ENCODE measurements around the gene TPMT. TPM values are rescaled to one million over a fixed set of nuclear protein-coding genes. Genes with fewer than 3 reads are reported as not detected.

TPMT gene
- polyA plus RNA-seq, 2 of the 4 experiments (the other 2 are of a cell fraction): 11.2 to 16.5 TPM

GRCh38 chr6:18096423-18096822 lies 58.5 kb downstream of the TPMT start:
- no peak for ATAC-seq
- TF ChIP-seq KDM1A (IDR thresholded peaks at IDR 0.05; ENCODE audit: low read depth) (no peak), HES2 (IDR thresholded peaks at IDR 0.05) (no peak), RAD21 (conservative IDR thresholded peaks at IDR 0.05 in 1 of 2, IDR thresholded peaks at IDR 0.05 in 1 of 2) (no peak), RARB (CRISPR knock-in tag; IDR thresholded peaks at IDR 0.05) (no peak), FOSB (CRISPR knock-in tag; IDR thresholded peaks at IDR 0.05) (no peak), GATA3 (IDR thresholded peaks at IDR 0.05; ENCODE audit: borderline replicate concordance) (no peak), PHF8 (IDR thresholded peaks at IDR 0.05; ENCODE audit: borderline replicate concordance, low read depth) (no peak), HEYL (CRISPR knock-in tag; IDR thresholded peaks at IDR 0.05) (no peak), TP53 (CRISPR knock-in tag; IDR thresholded peaks at IDR 0.05) (no peak)
- no peak for DNase-seq (ENCODE audit: low read depth in 1 of 2, low spot score in 1 of 2)
- no peak overlapping the region for H3K4me3 ChIP-seq
- no peaks in the 10 kb centered on the region for H3K9me3 ChIP-seq
- ChIA-PET POLR2A (no interaction called here), CTCF (no interaction called here)
- WGBS (ENCODE audit: missing lambda C conversion rate): 65% methylated on average over 3 of the region's 3 CpGs
- no peak for FAIRE-seq
- H3K4me1 ChIP-seq: no peaks in the 10 kb centered on the region
- H3K27ac ChIP-seq: no peak overlapping the region
- H3K4me2 ChIP-seq: no peak overlapping the region

GRCh38 chr6:18091382-18091781 lies 63.5 kb downstream of the TPMT start:
- Histone ChIP-seq H3K27ac (no peak overlapping the region), H3K9me3 (peaks cover 3% of the 10 kb centered on the region; the same call in 1 of the 3 replicates), H3K4me3 (no peak overlapping the region), H3K4me1 (no peaks in the 10 kb centered on the region), H3K4me2 (no peak overlapping the region)
- WGBS (ENCODE audit: missing lambda C conversion rate): 31% methylated on average over 1 of the region's 1 CpG
- ATAC-seq (no peak), DNase-seq (ENCODE audit: low read depth in 1 of 2, low spot score in 1 of 2) (no peak), FAIRE-seq (no peak)
- CTCF ChIA-PET: interaction anchor here (1.0 kb wide), 1 partner anchor 31 kb away, joined by 3 read pairs; the partner anchor contains the start of gene NHLRC1
- TF ChIP-seq CTCF (IDR thresholded peaks at IDR 0.05) (no peak), BCL3 (IDR thresholded peaks at IDR 0.05) (no peak), ZSCAN20 (CRISPR knock-in tag; IDR thresholded peaks at IDR 0.05) (no peak), E2F6 (IDR thresholded peaks at IDR 0.05; ENCODE audit: borderline replicate concordance, low read depth) (no peak), HMGXB4 (CRISPR knock-in tag; IDR thresholded peaks at IDR 0.05; ENCODE audit: borderline replicate concordance) (no peak), POLR2AphosphoS2 (conservative IDR thresholded peaks at IDR 0.05; ENCODE audit: low read length) (no peak), ATOH8 (CRISPR knock-in tag; IDR thresholded peaks at IDR 0.05; ENCODE audit: low read depth) (no peak), PBX3 (IDR thresholded peaks at IDR 0.05) (no peak), TFCP2L1 (CRISPR knock-in tag; IDR thresholded peaks at IDR 0.05) (no peak), REST (IDR thresholded peaks at IDR 0.05) (no peak), NR3C1 (IDR thresholded peaks at IDR 0.05) (no peak)
- POLR2A ChIA-PET: no interaction called here

Measured in A549 (cell line).